MCF 10A (cell line): ENCODE data around the gene ZNF862. TPM values are rescaled to one million over a fixed set of nuclear protein-coding genes. Genes with fewer than 3 reads are reported as not detected.

ENCODE experiments used
- BruUV-seq: library from RNA; stranded (reverse); fragments of 400-500 nt; replicated peaks from 2 replicates; lab custom pipeline; 2021; lab: Mats Ljungman, UMichigan
- CTCF ChIA-PET: fragments of 300-600 bp; sonication (Branson Sonifier 250); formaldehyde crosslinking; extraction: SDS; loops from one replicate; lab custom pipeline; 2021; ENCODE audit warnings: antibody characterized with exemption, inconsistent platforms; lab: Yijun Ruan, JAX
- POLR2A ChIA-PET: fragments of 300-600, 350-650 bp; sonication (Branson Sonifier 250); formaldehyde crosslinking; extraction: SDS; loops from one replicate; lab custom pipeline; 2020; ENCODE audit warnings: antibody characterized with exemption, inconsistent platforms; lab: Yijun Ruan, JAX
- DNase-seq: peaks from one replicate; pipeline ENCODE4 v3.0.0-alpha.2; 2018; ENCODE audit not compliant: unreplicated experiment
- H3K27ac Mint-ChIP-seq: one replicate; pipeline ENCODE4 v1.8.0; 2022; ENCODE audit warnings: mild to moderate bottlenecking, low read depth, mixed read lengths; ENCODE audit not compliant: unreplicated experiment
- H3K27me3 Mint-ChIP-seq: one replicate; pipeline ENCODE4 v1.8.0; 2022; ENCODE audit warnings: mixed read lengths; ENCODE audit not compliant: insufficient read depth, unreplicated experiment
- H3K36me3 Mint-ChIP-seq: one replicate; pipeline ENCODE4 v1.8.0; 2022; ENCODE audit warnings: mild to moderate bottlenecking, moderate library complexity, mixed read lengths; ENCODE audit not compliant: insufficient read depth, unreplicated experiment
- H3K4me1 Mint-ChIP-seq: one replicate; pipeline ENCODE4 v1.8.0; 2022; ENCODE audit warnings: mixed read lengths; ENCODE audit not compliant: insufficient read depth, unreplicated experiment
- H3K4me3 Mint-ChIP-seq: one replicate; pipeline ENCODE4 v1.8.0; 2022; ENCODE audit warnings: mild to moderate bottlenecking, moderate library complexity, mixed read lengths; ENCODE audit not compliant: unreplicated experiment
- H3K9me3 Mint-ChIP-seq: one replicate; pipeline ENCODE4 v1.8.0; 2022; ENCODE audit warnings: mixed read lengths; ENCODE audit not compliant: unreplicated experiment
- CTCF ChIP-seq: fragments of 200-600 bp; IDR thresholded peaks from one replicate; pipeline ENCODE4 v1.8.0; 2022; ENCODE audit warnings: antibody characterized with exemption, mild to moderate bottlenecking; ENCODE audit not compliant: unreplicated experiment
- intact Hi-C: fragments of 100-400 bp; cut with micrococcal nuclease; formaldehyde crosslinking; loops from 2 replicates; pipeline ENCODE4 v1.14.1; 2022
- total RNA-seq: library from RNA; stranded (reverse); gene quantifications from 2 replicates; pipeline ENCODE4 v1.2.3, GENCODE V29; 2022

The ZNF862 gene
- total RNA-seq, 1 experiment from 2014 or later: 17.4 TPM

GRCh38 chr7:149881328-149882247 lies 43.4 kb downstream of the ZNF862 start:
- H3K9me3 Mint-ChIP-seq: no peaks in the 10 kb centered on the region
- H3K27ac Mint-ChIP-seq: no peak overlapping the region
- H3K36me3 Mint-ChIP-seq: peaks cover 15% of the 10 kb centered on the region
- TF ChIP-seq CTCF: no peak
- H3K4me3 Mint-ChIP-seq: no peak overlapping the region
- POLR2A ChIA-PET: no interaction called here
- BruUV-seq: no TSS peak
- no peaks in the 10 kb centered on the region for H3K27me3 Mint-ChIP-seq
- CTCF ChIA-PET: interaction anchor here (0.6 to 1.6 kb wide), 4 partner anchors 7 to 140 kb away, joined by 4 read pairs; no protein-coding TSS in a partner anchor
- DNase-seq: no peak
- intact Hi-C loops: loop anchor here (5.0 kb wide), 1 partner anchor 396 kb away; no protein-coding TSS in a partner anchor
- no peaks in the 10 kb centered on the region for H3K4me1 Mint-ChIP-seq

- Mint-ChIP-seq H3K4me3 (no peak overlapping the region), H3K4me1 (no peaks in the 10 kb centered on the region), H3K9me3 (no peaks in the 10 kb centered on the region), H3K36me3 (peaks cover 9% of the 10 kb centered on the region), H3K27ac (no peak overlapping the region), H3K27me3 (no peaks in the 10 kb centered on the region)
- DNase-seq: no peak
- TF ChIP-seq CTCF: no peak
- BruUV-seq: no TSS peak
- ChIA-PET CTCF (interaction anchor here (0.6 to 2.6 kb wide), 9 partner anchors 8 to 734 kb away, joined by 3 to 10 read pairs (median 4); no protein-coding TSS in a partner anchor), POLR2A (no interaction called here)
- intact Hi-C loops: loop anchor here (5.0 kb wide), 1 partner anchor 395 kb away; no protein-coding TSS in a partner anchor
Observed at GRCh38 chr7:149882248-149883047, 44.3 kb downstream of the ZNF862 start.

GRCh38 chr7:149883048-149883438 lies 44.9 kb downstream of the ZNF862 start:
- Mint-ChIP-seq H3K27ac (no peak overlapping the region), H3K9me3 (no peaks in the 10 kb centered on the region), H3K27me3 (no peaks in the 10 kb centered on the region), H3K4me3 (no peak overlapping the region), H3K4me1 (no peaks in the 10 kb centered on the region), H3K36me3 (peaks cover 4% of the 10 kb centered on the region)
- intact Hi-C loops: loop anchor here (5.0 kb wide), 1 partner anchor 394 kb away; no protein-coding TSS in a partner anchor
- BruUV-seq: no TSS peak
- no peak for TF ChIP-seq CTCF
- POLR2A ChIA-PET: no interaction called here
- CTCF ChIA-PET: interaction anchor here (0.6 to 2.6 kb wide), 10 partner anchors 9 to 734 kb away, joined by 3 to 10 read pairs (median 4); partner anchors contain the start of gene ATP6V0E2
- DNase-seq: no peak
